GOT3 (cell line): ENCODE results near the gene PLCXD3.

ENCODE experiments used
- DNase-seq: peaks from one replicate; lab custom pipeline; 2025; ENCODE audit warnings: mixed read lengths; lab: John Stamatoyannopoulos, UW

The PLCXD3 gene

GRCh38 chr5:41286165-41286564 is 224.2 kb downstream of the PLCXD3 start:
- no peak for DNase-seq

DNA sequence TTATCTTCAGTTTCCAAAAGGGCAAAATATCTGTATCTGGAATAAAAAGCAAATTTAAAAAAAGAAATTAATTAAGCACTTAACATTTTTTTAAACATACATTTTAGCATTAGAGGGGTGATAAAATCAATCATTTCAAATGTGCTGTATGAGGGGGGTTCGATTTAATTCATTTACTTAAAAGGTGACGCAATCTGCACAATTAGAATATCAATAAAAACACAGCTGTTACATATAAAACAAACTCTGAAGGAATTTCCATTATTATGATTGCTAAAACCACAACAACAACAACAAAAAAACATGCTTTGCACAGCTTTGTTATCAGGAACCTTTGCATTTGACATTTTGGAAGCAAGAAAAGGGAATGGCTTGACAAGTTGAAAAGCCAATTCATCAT is 225.5 kb downstream of the PLCXD3 start:
- no peak for DNase-seq

DNA sequence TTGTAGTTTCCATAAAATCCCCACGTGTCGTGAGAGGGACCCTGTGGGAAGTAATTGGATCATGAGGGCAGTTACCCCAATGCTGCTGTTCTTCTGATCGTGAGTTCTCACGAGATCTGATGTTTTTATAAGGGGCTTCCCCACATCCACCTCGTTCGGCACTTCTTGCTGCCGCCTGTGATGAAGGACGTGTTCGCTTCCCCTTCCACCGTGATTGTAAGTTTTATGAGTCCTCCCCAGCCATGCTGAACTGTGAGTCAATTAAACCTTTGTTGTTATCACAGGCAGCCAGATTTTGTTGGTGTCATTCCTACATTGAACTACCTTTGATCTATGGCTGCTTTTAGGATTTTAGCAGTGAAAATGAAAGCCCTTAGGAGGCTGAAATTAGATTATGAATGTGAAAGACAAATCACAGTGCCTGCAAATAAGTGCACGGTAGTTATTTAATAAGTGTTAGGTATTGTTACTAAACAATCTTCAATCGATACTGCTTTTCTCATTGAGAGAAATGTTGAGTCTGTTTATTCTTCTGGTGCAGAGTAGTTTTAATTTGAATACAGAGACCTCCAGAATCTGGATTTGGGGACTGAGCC is 229.1 kb downstream of the PLCXD3 start:
- DNase-seq, result no peak

- no peak for DNase-seq
These were observed 231.4 kb downstream of the PLCXD3 start for GRCh38 chr5:41279040-41279439.

DNA sequence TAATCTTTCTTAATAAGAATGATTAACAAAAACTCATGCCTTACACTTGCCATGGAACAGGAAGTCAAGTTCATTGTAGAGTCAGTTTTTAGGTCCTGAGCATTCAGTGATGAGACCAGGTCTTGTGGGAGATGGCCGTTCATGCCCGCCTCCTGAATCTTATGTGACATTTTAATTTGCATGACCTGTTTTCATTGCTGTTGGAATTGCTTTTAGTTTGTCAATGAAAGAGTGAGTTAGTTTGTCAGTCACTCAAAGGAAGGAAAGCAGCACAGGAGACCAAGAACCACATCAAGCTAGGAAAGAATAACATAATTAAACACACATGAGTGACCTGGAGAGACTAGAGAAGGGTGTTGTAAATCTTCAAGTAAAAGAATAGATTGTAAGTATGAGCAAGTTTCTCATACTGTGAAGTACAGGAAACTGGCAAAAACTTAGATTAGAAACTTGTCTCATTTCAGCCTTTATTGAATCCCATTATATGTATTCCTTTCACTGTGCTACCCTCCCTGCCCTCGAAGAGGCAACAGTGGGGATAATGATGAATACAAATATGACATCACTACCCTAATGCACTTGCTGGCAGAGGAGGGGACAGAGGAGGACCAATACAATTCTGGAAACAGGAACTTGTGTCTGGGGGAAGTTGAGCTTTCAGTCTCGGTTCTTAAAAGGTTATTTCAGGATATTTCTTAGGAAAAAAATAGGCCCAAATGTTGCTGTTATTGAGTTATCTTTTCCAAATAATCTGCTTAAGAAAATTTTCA is 232.7 kb downstream of the PLCXD3 start:
- DNase-seq, result no peak

DNA sequence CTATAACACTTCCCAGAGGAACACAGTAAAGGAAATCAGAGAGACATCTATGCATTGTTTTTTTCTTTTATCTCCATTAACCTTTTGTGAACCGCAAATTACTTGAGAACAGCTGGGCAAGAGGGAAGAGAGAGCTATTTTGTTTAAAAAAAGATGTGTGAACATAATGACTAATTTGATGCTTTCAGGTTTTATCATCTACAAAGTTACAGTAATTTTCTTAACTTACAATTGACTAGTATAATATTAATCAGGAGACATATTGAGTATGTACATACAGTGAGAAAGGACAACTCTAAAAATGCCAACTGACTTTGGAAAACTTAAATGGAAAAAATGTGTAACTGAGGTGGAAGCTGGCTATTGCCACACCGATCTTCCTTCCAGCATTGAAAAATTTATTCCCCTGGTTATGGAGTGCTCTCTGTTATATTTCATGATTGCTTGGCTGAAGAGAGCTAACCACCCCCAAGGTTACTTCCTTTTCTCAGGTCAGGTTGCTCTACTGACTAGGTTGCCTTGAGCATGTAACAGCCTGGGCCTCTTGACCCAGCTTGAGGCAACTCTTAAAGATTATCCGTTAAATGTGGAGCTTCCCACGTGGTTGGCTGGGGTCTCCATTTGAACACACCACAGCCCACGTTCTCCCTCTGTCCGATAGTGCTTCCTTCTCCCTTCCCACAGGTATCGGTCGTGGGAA is 234.4 kb downstream of the PLCXD3 start:
- no peak for DNase-seq

DNA sequence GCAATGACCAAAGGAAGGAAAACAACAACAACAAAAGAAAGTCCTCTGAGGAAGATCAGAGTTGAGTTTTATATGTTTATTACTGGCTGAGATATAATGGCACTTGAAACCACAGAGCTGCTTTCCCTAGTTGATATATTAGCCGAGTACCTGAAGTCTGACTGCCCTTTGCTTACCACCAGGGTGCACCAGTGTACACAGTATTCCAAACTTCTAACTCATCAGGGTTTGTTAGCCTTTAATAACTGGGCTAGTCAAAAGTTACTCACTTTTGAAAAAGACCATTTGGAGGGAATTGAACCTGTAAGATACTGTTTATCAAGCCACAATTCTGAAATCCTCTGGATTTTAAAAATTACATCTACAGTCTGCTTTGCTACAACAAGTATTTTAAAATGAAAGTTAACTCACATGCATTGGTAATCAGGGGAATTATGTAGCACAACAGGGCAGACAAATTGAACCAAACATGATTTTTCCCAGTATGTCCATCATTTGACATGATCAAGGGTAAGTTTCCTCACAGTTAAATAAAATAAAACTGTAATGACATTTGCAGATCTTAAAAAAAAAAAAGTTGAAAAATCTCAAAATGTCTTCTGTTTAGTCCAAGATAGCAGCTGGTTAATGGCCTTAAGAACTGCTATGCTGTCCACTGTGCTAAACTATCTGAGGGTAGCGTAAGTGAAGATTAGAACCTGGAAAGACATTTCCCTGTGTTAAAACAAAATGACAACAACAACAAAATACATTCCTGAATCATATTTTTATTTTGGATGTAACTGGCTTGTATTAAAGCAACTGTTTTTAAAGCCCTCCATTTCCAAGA is 239.8 kb downstream of the PLCXD3 start:
- DNase-seq, result no peak

DNA sequence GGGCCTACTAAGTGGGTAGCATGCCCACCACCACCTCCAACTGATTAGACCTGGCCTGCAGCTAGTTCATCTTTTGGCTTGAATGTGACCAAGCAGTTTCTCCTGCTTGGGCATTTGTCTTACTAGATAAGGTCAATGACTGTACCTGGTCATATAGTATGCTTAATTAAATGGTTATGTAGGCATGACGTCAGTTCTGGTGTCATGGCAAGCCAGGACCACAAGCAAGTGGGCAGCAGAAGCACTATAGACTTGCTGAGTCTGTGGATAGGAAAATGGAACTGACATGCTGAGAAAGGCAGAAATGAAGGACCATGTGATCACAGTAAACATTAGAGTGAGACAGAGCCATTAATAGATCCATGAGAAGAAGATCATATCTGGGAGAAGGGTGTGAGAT is 241.5 kb downstream of the PLCXD3 start:
- no peak for DNase-seq

GRCh38 chr5:41266377-41266776 is 244.0 kb downstream of the PLCXD3 start:
- DNase-seq, result no peak

DNA sequence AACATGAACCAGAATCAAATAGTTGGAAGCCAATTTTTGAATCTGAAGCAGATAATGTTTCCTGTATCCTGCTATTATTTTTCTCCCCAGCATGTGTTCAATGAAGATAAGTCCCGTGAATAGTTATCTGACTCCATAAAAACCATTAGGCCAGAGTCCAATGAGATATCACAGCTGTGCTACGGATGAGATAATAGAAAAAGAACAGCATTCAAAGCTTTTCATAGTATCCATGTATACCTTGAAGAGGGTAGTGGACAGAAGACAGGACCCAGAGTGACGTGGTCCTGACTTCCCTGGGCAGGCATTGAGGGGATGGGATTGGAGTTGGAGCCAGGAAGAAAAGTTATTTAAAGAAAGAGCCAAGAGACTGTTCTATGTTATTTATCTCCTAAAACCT is 246.4 kb downstream of the PLCXD3 start:
- no peak for DNase-seq

DNA sequence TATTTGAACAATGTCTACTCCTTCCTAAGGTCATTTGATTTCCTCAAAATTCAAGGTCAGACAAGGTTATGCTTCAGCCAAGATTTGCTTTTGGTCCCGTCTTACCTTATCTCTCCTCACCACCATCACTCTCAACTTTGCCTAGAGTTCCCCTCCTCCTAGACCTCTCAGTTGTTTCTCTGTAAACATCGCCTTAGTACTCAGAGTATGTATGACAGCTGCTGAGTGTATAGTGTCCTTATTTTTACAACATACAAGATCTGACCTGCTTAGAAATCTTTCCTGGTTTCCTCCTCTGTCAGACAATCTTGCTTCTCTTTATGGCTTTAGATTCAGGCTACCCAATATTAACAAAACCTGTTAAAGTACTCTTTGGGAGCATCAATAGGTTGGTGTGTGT is 247.1 kb downstream of the PLCXD3 start:
- no peak for DNase-seq
